Activated T-cell treated with anti-CD3 and anti-CD28 coated beads for 24 hours (primary cell): ENCODE results near the gene SYNE3.
A peak's percentile ranks its signal among the peaks of the same experiment; 100 is the strongest.

ENCODE experiments used
- DNase-seq: peaks from one replicate; pipeline ENCODE4 v3.0.0-alpha.2; 2020; ENCODE audit warnings: low read depth

Gene SYNE3, protein sequence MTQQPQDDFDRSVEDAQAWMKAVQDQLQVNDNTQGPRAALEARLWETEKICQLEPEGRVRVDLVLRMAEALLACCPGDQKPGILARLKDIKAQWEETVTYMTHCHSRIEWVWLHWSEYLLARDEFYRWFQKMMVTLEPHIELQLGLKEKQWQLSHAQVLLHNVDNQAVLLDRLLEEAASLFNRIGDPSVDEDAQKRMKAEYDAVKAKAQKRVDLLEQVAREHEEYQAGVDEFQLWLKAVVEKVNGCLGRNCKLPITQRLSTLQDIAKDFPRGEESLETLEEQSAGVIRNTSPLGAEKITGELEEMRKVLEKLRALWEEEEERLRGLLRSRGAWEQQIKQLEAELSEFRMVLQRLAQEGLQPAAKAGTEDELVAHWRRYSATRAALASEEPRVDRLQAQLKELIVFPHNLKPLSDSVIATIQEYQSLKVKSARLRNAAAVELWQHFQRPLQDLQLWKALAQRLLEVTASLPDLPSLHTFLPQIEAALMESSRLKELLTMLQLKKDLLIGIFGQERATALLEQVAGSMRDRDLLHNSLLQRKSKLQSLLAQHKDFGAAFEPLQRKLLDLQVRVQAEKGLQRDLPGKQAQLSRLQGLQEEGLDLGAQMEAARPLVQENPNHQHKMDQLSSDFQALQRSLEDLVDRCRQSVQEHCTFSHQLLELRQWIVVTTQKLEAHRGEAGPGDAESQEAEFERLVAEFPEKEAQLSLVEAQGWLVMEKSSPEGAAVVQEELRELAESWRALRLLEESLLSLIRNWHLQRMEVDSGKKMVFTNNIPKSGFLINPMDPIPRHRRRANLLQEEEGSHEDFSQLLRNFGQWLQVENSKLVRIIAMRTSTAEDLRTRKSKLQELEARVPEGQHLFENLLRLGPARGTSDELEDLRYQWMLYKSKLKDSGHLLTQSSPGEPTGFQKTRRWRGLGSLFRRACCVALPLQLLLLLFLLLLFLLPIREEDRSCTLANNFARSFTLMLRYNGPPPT

DNA sequence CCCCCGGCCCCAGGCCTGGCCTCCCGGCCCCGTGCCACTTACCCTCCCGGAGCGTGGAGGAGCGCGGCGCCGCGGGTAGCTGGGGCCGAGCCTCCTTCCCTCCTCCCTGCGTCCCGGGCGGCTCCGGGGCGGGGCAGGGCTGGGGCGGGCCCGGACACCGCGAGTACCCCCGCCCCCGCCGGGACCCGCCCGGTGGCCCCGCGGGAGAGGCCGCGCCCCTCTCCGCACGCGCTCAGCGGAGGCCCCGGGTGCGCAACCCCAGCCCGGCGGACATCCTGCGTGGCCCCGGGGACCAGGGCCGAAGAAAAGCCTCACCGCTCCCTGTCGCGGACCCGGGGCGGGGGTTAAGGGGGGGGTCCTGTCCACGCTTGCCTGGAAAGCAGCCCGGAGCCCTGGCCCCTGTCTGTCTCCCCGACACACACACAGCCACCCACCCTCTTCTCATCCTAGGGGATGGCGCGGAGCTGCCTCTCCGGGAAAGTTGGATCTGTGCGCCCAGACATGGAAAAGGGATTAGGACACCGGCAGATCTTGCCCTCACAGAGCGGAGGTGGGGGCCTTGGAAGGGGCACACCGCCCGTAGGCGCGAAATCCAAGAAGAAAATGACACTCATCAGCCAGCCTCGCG is at the start of gene SYNE3:
TSS of gene SYNE3 (minus strand) at position 97 of the 628 bp plus-strand sequence. CDS start 40,829 bp downstream, outside the sequence.
- DNase-seq, result no peak

DNA sequence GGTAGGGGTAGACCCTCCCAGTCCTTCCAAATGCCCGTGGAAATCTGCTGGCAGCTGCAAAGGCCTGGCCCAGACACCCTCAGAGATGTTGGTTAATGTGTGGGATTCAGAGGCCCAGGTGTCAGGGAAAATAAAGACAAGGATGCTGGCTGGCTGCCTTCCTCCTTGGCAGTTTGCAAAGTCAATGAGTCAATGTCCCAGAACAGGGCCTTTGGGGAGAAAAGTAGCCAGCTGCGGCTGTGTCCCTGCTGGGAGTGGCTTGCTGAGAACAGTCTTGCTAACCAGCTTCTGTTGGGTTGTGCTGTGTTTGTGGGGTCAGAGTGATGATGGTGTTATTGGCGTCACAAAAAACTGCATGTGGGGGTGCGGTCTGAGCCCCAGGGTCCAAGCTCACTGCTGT is 47.6 kb upstream of the SYNE3 start:
- no peak for DNase-seq

DNA sequence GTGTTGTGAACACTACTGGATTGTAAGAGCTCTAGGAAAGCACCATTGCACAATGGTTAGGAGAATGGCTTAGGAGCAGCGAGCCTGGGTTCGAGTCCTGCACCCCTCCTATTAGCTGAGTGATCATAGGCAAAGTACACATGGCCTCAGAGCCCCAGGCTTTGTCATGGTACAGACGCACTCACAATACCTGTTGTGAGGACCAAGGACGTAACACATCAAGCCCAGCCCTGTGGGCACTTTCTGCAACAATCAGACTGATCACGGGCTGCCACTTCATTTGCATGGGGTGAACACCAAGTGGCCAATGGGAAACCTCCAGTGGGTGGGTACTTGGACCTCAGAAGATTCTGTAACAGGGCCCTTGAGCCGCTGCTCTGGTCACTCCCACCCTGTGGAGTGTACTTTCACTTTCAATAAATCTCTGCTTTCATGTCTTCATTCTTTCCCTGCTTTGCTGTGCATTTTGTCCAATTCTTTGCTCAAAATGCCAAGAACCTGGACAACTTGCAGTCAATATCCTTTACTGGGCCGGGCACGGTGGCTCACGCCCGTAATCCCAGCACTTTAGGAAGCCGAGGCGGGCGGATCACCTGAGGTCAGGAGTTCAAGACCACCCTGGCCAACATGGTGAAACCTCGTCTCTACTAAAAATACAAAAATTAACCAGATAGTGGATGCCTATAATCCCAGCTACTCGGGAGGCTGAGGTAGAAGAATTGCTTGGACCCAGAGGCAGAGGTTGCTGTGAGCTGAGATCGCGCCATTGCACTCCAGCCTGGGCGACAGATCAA is 46.6 kb upstream of the SYNE3 start:
- no peak for DNase-seq

DNA sequence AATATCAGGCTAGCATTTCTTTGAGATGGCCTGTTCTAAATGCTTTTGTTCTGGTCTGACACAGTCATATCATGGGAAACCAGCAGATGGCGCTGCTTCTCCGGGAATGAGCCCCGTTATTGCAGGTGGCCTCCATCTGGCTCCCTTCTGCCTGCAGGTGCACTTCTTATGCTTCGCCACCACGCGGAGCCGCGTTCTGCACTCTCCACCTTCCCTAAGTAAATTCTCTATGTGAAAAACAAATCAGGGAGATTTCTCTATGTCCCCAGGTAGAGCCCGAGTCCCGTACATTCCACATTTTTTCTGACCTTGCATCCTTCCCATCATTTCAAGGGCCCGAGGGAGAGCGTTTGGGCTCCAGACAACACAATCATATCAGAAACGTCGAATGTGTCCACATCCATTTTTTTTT is 44.6 kb upstream of the SYNE3 start:
- peak; percentile 85 for DNase-seq

DNA sequence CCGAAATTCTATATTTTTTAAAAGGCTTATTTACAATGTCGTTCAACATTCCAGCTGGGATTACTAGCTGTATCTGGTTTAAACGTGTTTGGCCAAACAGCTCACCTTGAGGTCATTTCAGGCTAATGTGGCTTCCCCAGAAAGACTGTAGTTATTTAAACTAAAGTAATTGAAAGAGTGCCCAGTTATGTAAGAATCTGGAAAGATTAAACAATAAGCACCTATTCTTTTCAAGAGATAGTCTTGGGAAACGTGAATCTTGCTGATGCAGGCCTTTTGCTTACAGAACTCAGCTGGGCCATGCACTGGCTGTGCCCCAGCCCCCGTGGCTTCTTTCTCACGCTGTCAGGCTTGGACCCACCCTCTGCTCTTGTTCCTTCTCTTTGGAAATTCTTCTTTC is 42.8 kb upstream of the SYNE3 start:
- DNase-seq, result no peak

DNA sequence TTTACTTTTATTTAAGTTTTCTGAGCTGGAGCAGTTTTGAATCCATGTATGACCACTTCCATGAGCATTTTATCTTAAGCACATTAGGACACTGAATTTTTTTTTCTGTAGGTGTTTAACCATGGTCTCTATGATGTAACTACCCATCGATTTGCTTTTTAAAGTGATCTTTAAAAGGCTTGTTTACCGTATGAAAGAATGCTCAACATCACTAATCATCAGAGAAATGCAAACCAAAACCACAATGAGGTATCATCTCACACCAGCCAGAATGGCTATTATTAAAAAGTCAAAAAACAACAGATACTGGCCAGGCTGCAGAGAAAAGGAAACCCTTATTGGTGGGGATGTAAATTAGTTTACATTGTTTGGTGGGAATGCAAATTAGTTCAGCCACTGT is 41.4 kb upstream of the SYNE3 start:
- no peak for DNase-seq

DNA sequence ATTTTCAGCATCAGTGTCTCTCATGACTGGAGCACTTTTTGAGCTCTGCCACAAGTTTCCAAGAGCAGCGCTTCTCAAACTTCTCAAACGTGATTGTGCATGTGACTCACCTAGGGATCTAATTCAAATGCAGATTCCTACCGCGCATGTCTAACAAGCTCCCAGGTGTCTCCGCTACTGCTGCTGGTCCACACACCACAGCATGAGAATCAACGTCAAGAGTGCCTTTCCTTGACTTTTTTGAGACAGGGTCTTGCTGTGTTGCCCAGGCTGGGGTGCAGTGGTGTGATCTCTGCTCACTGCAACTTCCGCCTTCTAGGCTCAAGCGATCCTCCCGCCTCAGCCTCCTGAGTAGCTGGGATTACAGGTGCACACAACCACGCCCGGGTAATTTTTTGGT is 40.8 kb upstream of the SYNE3 start:
- no peak for DNase-seq

DNA sequence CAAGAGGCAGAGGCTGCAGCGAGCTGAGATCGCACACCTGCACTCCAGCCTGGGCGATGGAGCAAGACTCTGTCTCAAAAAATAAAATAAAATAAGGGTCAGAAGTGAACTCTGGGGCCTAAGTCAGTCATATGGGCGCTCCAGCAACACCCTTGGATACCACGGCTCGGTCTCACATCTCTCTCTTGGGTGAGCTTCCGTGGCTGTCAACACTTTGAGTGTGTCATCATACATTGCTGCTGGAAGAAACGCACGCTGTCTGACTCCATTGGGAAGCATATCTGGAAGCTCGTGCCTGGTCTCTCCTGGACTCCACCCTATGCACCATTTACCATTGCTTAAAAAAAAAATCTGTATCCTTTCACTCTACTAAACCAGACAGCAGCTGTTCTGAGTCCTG is 38.6 kb upstream of the SYNE3 start:
- no peak for DNase-seq

DNA sequence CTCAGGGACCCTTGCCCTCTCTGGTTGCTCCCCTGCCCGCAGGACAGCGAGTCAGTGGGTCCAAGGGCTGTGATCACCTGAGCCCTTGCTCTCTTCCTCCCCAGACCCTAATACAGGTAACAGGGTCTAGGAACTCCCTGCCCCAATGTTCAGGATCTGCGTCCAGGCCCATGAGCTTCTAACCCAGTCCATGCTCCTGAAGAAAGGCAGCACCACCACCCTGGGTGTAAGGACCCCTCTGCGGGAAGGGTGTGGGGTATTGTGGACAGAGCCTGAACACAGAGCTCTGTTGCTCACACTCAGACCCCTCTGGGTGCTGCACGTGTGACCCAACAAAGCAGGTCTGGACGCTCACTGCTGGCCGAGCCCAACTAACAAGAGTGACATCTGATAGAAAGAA is 36.7 kb upstream of the SYNE3 start:
- DNase-seq, result no peak

DNA sequence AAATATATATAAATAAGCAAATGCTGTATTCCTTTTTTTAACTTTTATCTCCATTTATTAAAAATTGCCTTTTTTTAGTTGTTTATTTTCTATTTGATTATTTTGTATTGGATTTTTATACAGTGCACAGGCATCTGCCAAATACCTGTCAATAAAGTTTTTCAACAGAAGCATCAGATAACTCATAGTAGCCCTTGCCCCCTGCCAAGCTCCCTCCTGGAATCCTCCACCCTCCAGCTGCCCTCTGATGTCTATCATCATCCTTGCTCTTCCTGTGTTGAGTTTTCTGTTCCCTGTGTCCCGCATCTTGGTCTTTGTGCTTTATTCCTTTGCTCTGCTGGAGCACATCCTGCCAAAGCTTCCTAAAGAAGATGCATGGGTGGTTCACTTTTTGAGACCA is 35.0 kb upstream of the SYNE3 start:
- no peak for DNase-seq

DNA sequence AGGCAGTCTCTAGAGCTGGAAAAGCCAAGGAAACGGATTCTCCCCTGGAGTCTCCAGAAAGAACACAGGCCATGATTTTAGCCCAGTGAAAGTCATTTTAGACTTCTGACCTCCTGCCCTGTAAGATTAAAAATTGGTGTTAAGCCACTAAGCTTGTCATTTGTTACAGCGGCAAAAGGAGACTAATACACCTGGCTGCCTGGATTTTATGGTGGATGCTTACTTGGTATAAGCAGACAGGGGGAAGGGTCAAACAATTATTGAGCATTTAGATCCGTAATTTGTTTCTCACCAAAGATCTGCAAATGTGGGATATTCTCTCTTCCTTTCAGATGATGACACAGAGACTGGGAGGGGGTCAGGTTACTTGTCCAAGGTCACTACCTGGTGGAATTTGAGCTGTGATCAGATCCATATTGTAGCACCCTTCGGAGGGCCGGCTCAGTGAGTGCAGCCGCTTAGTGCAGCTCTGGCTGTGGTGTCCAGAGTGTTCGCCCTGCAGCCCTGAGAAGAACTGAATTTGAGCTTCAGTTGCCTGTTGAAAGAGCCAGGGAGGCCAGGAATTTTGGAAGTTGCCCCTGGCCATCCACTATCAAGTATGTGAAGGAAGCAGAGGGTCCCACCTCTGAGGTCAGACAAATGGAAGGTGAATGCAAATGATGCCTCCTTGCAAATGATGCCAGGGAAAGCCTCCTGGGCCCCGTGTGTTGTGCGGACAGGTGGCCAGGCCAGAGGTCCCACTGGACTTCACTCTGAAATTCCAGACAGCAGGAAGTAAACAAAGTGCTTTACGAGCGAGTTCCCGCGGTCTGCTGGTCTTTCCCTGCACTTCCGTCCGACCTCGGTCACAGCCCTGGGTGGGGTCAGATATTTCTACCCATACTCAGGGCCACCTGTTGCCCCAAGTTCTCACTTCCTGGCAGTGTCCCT is 33.5 kb upstream of the SYNE3 start:
- no peak for DNase-seq

DNA sequence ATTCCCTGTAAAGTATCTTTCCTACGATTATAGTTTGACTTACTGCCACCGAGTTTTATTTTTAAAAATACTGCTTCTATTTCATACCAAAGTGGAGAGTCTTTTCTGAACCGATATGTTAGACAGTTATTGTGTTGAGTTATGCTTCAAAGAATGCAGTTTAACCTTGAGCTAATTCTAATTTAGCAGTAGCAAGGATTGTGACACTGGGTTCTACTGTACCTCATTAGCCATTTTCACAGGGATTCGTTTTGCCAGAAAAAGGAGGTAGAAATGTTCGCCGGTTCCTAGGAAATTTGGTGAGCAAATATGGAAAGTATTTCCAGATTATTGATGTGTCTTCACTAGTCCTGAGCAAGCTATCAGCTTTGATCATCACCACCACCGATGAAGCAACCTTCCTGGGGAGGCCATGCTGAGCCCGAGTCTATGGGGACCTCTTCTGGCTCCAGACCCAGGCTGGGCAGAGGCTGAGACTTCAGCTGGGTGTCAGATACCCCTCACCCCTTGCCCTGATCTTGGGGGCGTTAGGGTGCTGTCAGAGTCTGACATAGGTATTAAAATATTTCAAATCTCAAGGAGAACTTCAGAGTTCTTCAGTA is 32.0 kb upstream of the SYNE3 start:
- DNase-seq, result no peak

DNA sequence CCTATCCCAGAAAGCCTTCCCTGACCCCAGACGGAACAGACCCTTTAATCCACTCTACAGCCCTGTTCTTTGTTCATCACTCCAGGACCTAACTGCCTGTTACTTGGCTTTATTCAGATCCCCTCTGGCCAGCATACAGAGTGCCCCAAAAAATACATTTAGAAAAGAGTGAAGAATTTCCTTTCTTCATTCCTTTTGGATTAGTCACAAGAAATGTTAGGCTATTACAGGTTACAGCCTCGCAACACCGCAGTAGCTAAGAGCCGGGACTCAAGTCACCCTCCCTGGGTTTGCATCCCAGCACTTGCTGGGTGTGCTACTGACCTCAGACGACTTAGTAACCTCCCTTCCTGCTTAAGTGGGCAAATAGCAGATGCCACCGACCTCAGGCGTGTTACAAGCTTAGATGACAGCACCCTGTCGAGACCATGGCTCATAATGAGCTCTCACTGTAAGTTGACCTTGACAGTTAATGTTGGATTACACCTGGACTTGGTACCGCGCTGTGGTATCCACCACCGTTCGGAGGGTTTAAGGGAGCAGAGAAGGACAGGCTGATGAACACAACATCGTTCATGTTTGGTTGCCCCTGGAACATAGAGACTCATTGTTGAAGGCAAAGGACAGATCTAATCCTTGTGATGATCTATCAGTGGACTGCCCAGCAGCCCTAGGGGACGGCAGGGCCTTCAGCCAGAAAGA is 31.3 kb upstream of the SYNE3 start:
- DNase-seq, result no peak

DNA sequence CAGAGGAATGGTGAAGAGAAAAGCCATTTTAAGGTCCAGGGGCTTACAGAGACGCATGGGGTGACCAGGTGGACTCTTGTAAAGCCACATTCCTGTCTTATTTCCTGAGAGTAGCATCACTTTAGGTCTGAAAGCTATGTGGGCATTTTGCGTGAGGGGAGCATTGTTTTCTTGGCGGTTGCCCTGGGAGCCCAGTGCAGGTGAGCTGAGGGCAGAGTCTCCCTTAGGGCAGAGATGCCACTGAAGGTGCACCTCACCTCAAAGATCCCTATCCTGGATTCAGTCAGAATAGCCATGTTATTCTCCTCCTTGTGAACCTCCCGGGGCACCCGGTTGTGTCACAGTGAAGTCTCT is 30.8 kb upstream of the SYNE3 start:
- DNase-seq, result no peak

DNA sequence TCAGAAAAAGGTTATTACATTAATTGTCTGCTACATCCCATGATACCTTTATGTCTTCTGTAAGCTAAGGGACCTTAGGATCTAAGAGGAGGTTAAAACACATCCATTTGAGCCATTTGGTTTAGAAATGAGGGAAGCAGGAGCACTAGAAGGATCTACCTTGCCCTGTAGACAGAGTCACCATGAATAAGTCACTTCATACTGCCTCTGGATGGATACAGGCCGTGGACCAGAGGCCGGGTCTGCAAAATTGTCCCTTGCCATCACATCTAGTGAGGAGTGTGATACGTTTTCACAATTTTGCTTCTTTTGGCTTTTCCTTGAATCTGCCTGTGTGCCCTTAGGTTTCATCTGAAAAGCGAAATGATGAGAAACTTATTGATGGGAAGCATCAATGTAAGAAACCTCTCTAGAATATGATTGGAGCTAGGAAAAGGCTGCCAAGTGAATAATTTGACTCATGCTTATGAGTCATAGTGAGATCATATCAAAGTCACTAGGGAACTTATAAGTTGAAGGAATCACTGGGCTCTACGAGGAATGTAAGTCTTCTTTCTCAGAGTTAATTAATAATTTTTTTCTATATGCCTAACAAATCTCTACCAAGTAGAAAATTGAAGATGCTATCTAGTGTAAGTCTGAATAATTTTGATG is 29.2 kb upstream of the SYNE3 start:
- DNase-seq, result no peak

DNA sequence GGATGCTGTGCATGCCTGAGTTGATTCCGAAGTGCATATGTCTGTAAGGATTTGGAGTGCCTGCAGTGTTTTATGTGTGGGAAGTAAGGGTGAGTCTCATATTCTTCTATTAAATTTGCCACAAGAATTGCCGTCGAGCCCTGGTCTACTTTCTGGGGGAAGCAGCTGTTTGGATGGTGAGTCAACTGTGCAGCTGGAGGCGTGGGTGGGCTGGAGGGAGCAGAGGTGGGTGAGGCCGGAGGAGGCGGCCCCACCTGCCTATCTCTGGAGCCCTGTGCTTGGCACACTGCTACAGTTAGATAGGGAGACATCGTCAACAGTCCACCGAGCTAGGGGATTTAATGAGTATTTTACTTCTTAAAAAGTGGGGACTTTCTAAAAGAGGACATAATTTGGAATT is 28.1 kb upstream of the SYNE3 start:
- DNase-seq, result no peak

DNA sequence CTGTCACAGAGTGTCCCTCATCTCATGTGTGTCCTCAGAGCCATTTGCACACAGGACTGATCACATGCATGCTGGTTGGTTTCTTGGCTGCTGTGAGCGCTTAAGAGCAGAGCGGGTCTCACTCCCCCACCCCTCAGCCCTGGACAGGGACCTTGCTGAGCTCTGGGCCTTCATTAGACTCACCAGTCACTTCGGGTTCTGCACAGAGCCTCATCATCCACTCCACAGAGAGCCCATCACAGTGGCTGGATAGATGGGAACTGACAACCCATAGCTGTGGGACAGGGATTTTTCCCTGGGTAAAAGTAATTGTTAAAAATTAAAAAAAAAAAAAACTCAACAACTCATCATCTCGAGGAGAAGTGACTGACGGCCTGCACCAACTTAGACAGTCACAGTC is 26.6 kb upstream of the SYNE3 start:
- DNase-seq, result no peak

DNA sequence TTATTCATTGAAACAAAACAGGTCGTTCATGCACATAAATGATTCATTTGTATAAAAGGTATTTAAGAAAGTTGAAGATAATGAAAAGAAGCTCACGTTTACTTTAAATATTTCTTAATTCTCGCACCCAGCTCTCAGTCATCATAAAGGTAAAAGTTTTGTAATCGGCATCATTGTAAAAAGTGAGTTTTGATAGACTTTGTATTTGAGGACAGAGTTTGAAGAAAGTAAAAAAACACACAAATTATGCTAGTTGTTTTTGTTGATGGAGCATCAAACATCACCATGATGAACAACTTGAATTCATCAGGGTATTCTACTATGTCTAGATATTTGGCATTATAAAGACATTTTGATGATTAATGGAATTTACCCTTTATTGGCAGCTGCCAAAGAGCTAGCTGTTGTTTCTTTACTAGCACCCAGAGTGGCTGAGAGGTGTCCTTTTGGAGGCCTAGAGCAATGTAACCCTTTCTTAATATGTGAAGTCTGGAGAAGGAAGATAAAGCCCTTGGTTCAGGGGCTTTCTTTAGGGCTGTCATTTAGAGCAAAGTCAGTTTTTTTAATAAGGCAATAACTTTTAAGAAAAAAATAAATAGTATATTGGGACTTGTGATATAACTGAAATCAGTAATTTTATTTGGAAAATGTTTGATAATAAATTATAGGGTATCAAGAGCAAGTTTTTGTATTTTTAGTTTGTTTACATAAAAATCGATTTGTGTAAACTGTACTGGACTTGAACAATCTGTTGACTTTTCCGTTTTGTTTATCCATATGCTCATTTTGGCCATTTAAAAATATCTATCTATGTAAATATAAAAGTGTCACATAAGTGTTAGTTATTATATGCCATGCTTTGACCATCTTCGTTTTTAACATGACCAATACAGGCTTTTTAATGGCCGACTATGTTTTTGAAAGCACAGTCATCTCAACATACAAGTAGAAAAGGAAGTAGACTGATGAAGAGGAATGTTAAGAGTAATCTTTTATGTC is 25.8 kb upstream of the SYNE3 start:
- no peak for DNase-seq
